ENCODE measurements around the gene UGT1A8.

DNA sequence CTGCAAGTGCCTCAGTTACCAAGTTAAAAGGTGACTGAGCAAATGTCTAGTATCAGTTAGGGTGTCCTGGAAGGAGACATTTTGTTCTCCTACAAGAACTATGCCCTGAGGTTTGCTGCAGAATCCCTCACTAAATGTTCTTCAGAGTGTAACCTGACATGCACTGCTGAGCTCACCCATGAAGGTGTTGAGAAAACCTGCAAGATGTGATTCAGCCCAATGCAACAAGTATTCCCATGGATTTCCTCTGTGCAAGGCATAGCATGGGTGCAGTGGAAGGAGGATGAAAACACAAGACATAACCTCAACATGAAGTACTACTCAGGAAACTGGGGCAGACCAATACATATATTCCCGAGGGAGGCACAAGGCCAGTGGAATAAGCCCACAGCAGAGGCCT, 15.4 kb upstream of the UGT1A8 start:
- TF ChIP-seq, protein P1, sequence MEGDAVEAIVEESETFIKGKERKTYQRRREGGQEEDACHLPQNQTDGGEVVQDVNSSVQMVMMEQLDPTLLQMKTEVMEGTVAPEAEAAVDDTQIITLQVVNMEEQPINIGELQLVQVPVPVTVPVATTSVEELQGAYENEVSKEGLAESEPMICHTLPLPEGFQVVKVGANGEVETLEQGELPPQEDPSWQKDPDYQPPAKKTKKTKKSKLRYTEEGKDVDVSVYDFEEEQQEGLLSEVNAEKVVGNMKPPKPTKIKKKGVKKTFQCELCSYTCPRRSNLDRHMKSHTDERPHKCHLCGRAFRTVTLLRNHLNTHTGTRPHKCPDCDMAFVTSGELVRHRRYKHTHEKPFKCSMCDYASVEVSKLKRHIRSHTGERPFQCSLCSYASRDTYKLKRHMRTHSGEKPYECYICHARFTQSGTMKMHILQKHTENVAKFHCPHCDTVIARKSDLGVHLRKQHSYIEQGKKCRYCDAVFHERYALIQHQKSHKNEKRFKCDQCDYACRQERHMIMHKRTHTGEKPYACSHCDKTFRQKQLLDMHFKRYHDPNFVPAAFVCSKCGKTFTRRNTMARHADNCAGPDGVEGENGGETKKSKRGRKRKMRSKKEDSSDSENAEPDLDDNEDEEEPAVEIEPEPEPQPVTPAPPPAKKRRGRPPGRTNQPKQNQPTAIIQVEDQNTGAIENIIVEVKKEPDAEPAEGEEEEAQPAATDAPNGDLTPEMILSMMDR (IDR thresholded peaks at IDR 0.05; ENCODE audit: low read depth, low read length), result no peak
- TF ChIP-seq EZH2phosphoT487 (IDR thresholded peaks at IDR 0.05; ENCODE audit: low read depth), result no peak

Measured in OCI-LY3 (cell line).